ENCODE measurements around the gene TMEM163. TPM values are rescaled to one million over a fixed set of nuclear protein-coding genes. Genes with fewer than 3 reads are reported as not detected.

TMEM163 gene
- total RNA-seq, 1 experiment from 2014 or later: 0.06 TPM

- DNase-seq (ENCODE audit: low read depth): no peak
Measured at GRCh38 chr2:134458950-134459349, 259.9 kb downstream of the TMEM163 start.

GRCh38 chr2:134458473-134458853 lies 260.3 kb downstream of the TMEM163 start:
- no peak for DNase-seq (ENCODE audit: low read depth)

- no peak for DNase-seq (ENCODE audit: low read depth)
Measured at GRCh38 chr2:134457765-134458472, 260.9 kb downstream of the TMEM163 start.

GRCh38 chr2:134457353-134457752 lies 261.4 kb downstream of the TMEM163 start:
- DNase-seq (ENCODE audit: low read depth): no peak

- DNase-seq (ENCODE audit: low read depth): no peak
Measured at GRCh38 chr2:134455426-134455825, 263.4 kb downstream of the TMEM163 start.

- DNase-seq (ENCODE audit: low read depth): no peak
Measured at GRCh38 chr2:134454931-134455330, 263.9 kb downstream of the TMEM163 start.

GRCh38 chr2:134454426-134454825 lies 264.4 kb downstream of the TMEM163 start:
- DNase-seq (ENCODE audit: low read depth): no peak

- no peak for DNase-seq (ENCODE audit: low read depth)
Measured at GRCh38 chr2:134453973-134454372, 264.8 kb downstream of the TMEM163 start.

- DNase-seq (ENCODE audit: low read depth): no peak
Measured at GRCh38 chr2:134453476-134453875, 265.3 kb downstream of the TMEM163 start.

GRCh38 chr2:134452042-134452733 lies 266.6 kb downstream of the TMEM163 start:
- DNase-seq (ENCODE audit: low read depth): no peak

GRCh38 chr2:134451347-134451630 lies 267.5 kb downstream of the TMEM163 start:
- DNase-seq (ENCODE audit: low read depth): no peak

- DNase-seq (ENCODE audit: low read depth): no peak
Measured at GRCh38 chr2:134449751-134450513, 268.9 kb downstream of the TMEM163 start.

GRCh38 chr2:134449157-134449556 lies 269.6 kb downstream of the TMEM163 start:
- DNase-seq (ENCODE audit: low read depth): no peak

GRCh38 chr2:134448650-134449049 lies 270.1 kb downstream of the TMEM163 start:
- DNase-seq (ENCODE audit: low read depth): no peak

GRCh38 chr2:134447669-134448068 lies 271.1 kb downstream of the TMEM163 start:
- DNase-seq (ENCODE audit: low read depth): no peak

GRCh38 chr2:134446383-134447017 lies 272.3 kb downstream of the TMEM163 start:
- DNase-seq (ENCODE audit: low read depth): peak; percentile 77

- no peak for DNase-seq (ENCODE audit: low read depth)
Measured at GRCh38 chr2:134445985-134446382, 272.8 kb downstream of the TMEM163 start.

GRCh38 chr2:134445116-134445515 lies 273.7 kb downstream of the TMEM163 start:
- DNase-seq (ENCODE audit: low read depth): no peak

GRCh38 chr2:134443814-134444480 lies 274.9 kb downstream of the TMEM163 start:
- no peak for DNase-seq (ENCODE audit: low read depth)

GRCh38 chr2:134441153-134441863 lies 277.5 kb downstream of the TMEM163 start:
- DNase-seq (ENCODE audit: low read depth): no peak

GRCh38 chr2:134440336-134440909 lies 278.4 kb downstream of the TMEM163 start:
- DNase-seq (ENCODE audit: low read depth): no peak

Measured in LHCN-M2 (cell line).